Left ventricle myocardium superior (tissue), 1 donor: Measurements from ENCODE around the gene ZNF429. TPM values are rescaled to one million over a fixed set of nuclear protein-coding genes. Genes with fewer than 3 reads are reported as not detected.
"Not testable (repeated sequence)": the region's sequence is repeated elsewhere in the genome, so short reads cannot be mapped to it uniquely, and the experiment has no call there.

Experiments
- ATAC-seq: fragments of 200-7000 bp; cut with Tn5 transposase; one replicate; pipeline ENCODE4 v1.9.1; 2020; ENCODE audit warnings: mild to moderate bottlenecking, moderate library complexity
- DNase-seq: peaks from one replicate; pipeline ENCODE4 v3.0.0-alpha.2; 2020
- intact Hi-C: fragments of 100-400 bp; cut with micrococcal nuclease; formaldehyde crosslinking; loops from one replicate; pipeline ENCODE4 v1.11.0; 2022
- long read RNA-seq: library from polyadenylated mRNA; unstranded; transcript quantifications from one replicate; pipeline ENCODE4 v2.0.0, GENCODE V29; 2021
- total RNA-seq: library from RNA; stranded (reverse); fragmentation: NEBNext Ultra II Directional; extraction: Animal tissue kit (Norgen Biotek cat#: 25700); gene quantifications from one replicate; pipeline ENCODE4 v1.2.1, GENCODE V29; 2021
- donor health status: DM: no; HTN: yes; CAD: no; lungs with severe emphysema.

Gene ZNF429
- total RNA-seq, result 6.5 TPM
- long read RNA-seq, transcript ZNF429-201 (4 exons, 2,233 nt), result minor isoform, 5 of 18 reads
- long read RNA-seq, transcript ZNF429-205 (3 exons, 681 nt), result major isoform, 7 of 18 reads
- long read RNA-seq, partial matches to known transcripts, result 1 of 18 reads
- long read RNA-seq, other reads (novel, unspliced or antisense), result 5 of 18 reads

DNA sequence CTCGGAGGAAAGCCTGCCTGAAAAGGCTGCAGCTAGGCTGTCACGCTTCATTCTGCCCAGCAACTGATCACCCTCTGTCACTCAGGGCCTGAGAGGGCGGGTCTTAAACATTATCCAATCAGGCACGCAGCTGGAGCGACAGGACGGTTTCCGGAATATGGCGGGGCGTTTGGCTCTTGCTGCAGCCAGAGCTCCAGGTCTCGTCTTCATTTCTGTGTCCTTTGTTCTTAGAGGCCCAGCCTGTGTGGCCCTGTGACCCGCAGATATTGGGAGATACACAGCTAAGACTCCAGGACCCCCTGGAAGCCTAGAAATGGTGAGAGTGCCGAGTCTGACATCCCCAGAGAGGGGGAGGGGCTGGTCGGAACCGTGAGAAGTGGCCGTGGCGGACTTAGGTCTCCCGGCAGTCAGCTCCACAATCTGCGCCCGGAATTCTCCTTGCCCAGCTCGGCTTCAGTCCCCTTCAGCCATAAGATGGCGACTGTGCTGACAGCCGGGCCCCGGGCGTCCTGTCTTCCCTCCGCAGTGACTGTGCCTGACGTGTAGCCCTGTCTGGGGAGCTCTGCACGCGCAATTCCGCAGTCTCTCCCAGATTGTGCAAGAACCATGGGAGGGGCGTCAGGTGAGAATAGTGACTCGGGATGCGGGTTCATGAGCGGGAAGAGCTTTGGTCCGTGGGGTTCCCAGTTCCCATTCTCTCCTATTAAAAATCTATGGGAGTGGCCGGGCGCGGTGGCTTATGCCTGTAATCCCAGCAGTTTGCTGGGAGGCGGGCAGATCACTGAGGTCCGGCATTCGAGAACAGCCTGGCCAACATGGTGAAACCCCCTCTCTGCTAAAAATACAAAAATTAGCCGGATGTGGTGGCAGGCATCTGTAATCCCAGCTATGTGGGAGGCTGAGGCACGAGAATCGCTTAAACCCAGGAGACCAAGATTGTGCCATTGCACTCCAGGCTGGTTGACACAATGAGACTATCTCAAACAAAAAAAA, at the start of gene ZNF429:
ZNF429 (plus strand) TSS at position 144 of the 993 bp plus-strand sequence; CDS start at position 314, 170 bp downstream.
- DNase-seq (peak; percentile 92), ATAC-seq (peak; percentile 100)
- intact Hi-C loops, result no loop called here

- intact Hi-C loops, result no loop called here
- ATAC-seq (no peak), DNase-seq (no peak)
Measured at GRCh38 chr19:21460686-21461085, 44.7 kb upstream of the ZNF429 start.

GRCh38 chr19:21462540-21462939, 42.9 kb upstream of the ZNF429 start:
- ATAC-seq (no peak), DNase-seq (no peak)
- intact Hi-C loops, result no loop called here

- ATAC-seq, result peak; percentile 100
- DNase-seq, result peak; percentile 65
- intact Hi-C loops, result no loop called here
Measured at GRCh38 chr19:21463449-21464105, 41.8 kb upstream of the ZNF429 start.

- intact Hi-C loops, result no loop called here
- ATAC-seq (no peak), DNase-seq (no peak)
Measured at GRCh38 chr19:21466627-21467026, 38.8 kb upstream of the ZNF429 start.

DNA sequence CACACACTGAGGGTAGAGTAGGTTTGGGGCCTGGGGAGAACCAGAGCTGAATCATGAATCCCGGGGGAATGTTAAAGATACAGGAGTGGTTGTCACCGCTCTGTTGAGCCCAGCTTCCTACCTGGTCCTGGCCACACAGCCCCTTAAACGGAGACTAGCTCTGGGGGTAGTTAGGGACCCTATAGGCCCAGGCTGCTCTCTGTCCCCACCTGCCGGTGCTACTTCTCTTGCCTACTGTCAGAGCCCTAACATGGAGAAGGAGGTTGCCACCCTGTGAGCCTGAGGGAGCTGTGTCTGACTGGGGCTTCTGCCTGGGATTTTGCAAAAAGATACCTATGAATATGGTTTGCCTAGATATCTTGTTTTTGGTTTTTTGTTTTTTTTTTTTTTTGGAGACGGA, 36.6 kb upstream of the ZNF429 start:
- ATAC-seq (no peak), DNase-seq (no peak)
- intact Hi-C loops, result no loop called here

GRCh38 chr19:21472507-21472906, 32.9 kb upstream of the ZNF429 start:
- intact Hi-C loops, result no loop called here

GRCh38 chr19:21474671-21475181, 30.7 kb upstream of the ZNF429 start:
- DNase-seq, result peak; percentile 90
- peak; percentile 100 for ATAC-seq
- intact Hi-C loops, result no loop called here

More at GRCh38 chr19:21472507-21472906, 32.9 kb upstream of the ZNF429 start:
- DNase-seq (no peak), ATAC-seq (no peak)

- intact Hi-C loops, result loop anchor here (10.0 kb wide), 1 partner anchor 212 kb away; no protein-coding TSS in a partner anchor
- not testable (repeated sequence) for DNase-seq
Measured at GRCh38 chr19:21482361-21482760, 23.0 kb upstream of the ZNF429 start.

DNA sequence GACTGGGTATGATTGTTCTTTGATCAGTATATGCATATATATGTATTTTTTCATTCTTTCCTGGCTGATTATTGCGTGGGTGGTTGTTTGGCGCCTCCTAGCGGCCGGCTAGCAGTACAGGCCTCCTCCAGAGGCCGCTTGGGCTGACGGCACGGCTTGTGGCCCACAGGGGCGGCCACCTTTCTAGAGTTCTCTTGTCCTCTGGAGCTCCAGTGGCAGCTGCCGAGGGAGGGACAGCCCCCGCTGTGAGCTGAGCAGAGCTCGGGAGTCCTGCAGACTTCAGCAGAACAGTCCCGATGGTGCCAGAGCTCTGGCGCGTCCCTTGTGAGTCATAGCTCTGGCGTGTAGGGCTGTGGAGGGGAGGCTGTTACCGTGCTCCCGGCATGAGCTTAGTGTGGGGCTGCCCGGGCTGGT, 22.5 kb upstream of the ZNF429 start:
- intact Hi-C loops, result loop anchor here (10.0 kb wide), 1 partner anchor 212 kb away; no protein-coding TSS in a partner anchor
- ATAC-seq (peak; percentile 91), DNase-seq (peak; percentile 78)

More at GRCh38 chr19:21482361-21482760, 23.0 kb upstream of the ZNF429 start:
- ATAC-seq, result not testable (repeated sequence)

GRCh38 chr19:21483589-21484170, 21.7 kb upstream of the ZNF429 start:
- ATAC-seq, result peak; percentile 88
- DNase-seq, result peak; percentile 82
- intact Hi-C loops, result loop anchor here (10.0 kb wide), 1 partner anchor 211 kb away; no protein-coding TSS in a partner anchor

DNA sequence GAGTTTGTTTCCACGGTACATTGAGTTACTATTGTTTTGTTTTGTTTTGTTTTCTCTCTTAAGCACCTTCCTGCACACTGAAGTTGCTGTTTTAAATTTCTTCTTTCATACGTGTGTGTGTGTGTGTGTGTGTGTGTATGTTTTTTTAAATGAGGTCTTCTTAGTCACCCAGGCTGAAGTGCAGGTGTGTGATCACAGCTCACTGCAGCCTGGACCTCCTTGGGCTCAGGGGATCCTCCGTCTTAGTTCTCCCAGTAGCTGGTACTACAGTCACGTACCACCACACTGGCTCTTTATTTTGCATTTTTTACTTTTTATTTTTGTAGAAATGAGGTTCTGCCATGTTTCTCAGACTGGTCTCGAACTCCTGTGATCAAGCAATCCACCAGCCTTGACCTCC, 20.8 kb upstream of the ZNF429 start:
- intact Hi-C loops, result loop anchor here (10.0 kb wide), 1 partner anchor 210 kb away; no protein-coding TSS in a partner anchor
- no peak for DNase-seq
- no peak for ATAC-seq

GRCh38 chr19:21485926-21486325, 19.5 kb upstream of the ZNF429 start:
- intact Hi-C loops, result loop anchor here (10.0 kb wide), 1 partner anchor 209 kb away; no protein-coding TSS in a partner anchor
- ATAC-seq (no peak), DNase-seq (no peak)

GRCh38 chr19:21487969-21488368, 17.4 kb upstream of the ZNF429 start:
- ATAC-seq (no peak), DNase-seq (no peak)
- intact Hi-C loops, result loop anchor here (10.0 kb wide), 1 partner anchor 207 kb away; no protein-coding TSS in a partner anchor

DNA sequence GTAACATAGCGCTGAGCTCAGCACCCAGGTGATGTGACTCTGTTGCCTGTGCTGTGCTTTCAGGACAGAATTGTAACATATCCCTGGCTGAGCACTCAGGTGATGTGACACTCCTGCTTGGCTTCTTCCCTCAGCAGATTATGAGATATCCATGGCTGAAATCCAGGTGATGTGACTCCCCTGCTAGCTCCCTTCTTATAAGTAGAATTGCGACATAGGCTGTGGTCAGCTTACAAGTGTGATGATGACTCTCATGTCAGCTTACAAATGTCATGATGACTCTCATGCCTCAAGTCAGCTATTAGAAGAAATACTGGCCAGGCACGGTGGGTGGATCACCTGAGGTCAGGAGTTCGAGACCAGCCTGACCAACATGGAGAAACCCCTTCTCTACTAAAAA, 14.3 kb upstream of the ZNF429 start:
- ATAC-seq (no peak), DNase-seq (no peak)
- intact Hi-C loops, result no loop called here

- ATAC-seq, result peak; percentile 60
- intact Hi-C loops, result no loop called here
- no peak for DNase-seq
Measured at GRCh38 chr19:21492947-21493906, 12.2 kb upstream of the ZNF429 start.

DNA sequence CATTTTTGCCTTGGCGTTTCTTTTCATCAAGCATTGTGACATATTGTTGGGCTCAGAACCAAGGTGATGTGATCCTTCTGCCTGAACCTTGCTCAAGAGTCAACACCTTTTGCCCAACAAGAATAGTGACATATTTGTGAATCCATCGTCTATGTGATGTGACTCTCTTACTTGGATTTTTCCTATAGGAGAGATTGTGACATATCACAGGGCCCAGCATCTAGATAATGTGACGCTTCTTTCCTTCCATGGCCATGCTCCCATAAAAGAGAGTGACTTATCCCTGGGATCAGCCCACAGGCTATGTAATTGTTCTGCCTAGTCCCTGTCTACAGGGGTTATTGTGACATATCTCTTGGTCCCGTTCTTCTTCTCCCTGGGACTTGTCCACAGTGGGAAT, 8.5 kb upstream of the ZNF429 start:
- ATAC-seq (no peak), DNase-seq (no peak)
- intact Hi-C loops, result no loop called here

DNA sequence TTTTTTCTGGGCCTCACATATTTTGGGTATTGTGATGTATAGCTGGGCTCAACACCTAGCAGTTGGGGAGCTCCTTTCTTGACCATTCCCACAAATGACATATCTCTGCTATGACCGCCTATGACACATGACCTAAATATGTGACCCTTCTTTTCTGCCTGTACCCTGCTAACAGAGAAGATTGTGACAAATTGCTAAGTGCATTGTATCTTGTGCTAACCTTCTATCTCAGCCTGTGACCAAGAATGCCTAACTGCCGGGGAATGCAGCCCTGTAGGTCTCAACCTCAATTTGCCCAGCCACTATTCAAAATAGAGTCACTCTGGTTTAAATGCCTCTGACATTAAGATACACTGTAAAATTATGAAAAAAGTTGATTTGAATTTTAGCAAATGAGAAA, 6.8 kb upstream of the ZNF429 start:
- DNase-seq, result no peak
- intact Hi-C loops, result no loop called here

More for the DNA sequence above, 6.8 kb upstream of the ZNF429 start:
- ATAC-seq, result no peak
